Panc1 (cell line): ENCODE measurements around the gene MRM3. TPM values are rescaled to one million over a fixed set of nuclear protein-coding genes. Genes with fewer than 3 reads are reported as not detected.

Experiments used
- ATAC-seq: fragments of 200-7000 bp; cut with Tn5 transposase; 2 replicates; pipeline ENCODE4 v1.9.1; 2020; ENCODE audit warnings: mild to moderate bottlenecking, moderate library complexity
- BruUV-seq: library from RNA; stranded (reverse); fragments of 400-500 nt; replicated peaks from 2 replicates; lab custom pipeline; 2021; lab: Mats Ljungman, UMichigan
- CTCF ChIA-PET: fragments of 300-600 bp; sonication (Branson Sonifier 250); formaldehyde crosslinking; loops from one replicate; lab custom pipeline; 2022; ENCODE audit warnings: antibody characterized with exemption; lab: Charles Lee
- POLR2A ChIA-PET: fragments of 300-600 bp; sonication (Branson Sonifier 250); formaldehyde crosslinking; loops from one replicate; lab custom pipeline; 2022; ENCODE audit warnings: antibody characterized with exemption; lab: Charles Lee
- DNase-seq: peaks from one replicate; pipeline ENCODE4 v3.0.0-alpha.2; 2010; ENCODE audit warnings: low read depth, low spot score
- H3K27ac ChIP-seq: 2 replicates; pipeline ENCODE4 v1.5.1; 2011; ENCODE audit warnings: mild to moderate bottlenecking, low read length, inconsistent platforms
- H3K27me3 ChIP-seq: fragments of 200-500 bp; sonication (Bioruptor generic); 2 replicates; pipeline ENCODE4 v1.6.0; 2014; ENCODE audit warnings: low read length, inconsistent platforms; ENCODE audit not compliant: control insufficient read depth, insufficient read depth
- H3K36me3 ChIP-seq: fragments of 200-500 bp; sonication (Bioruptor generic); 2 replicates; pipeline ENCODE4 v1.5.1; 2014; ENCODE audit warnings: inconsistent platforms, mild to moderate bottlenecking, low read length, moderate library complexity; ENCODE audit not compliant: control insufficient read depth, insufficient read depth
- H3K4me1 ChIP-seq: 2 replicates; pipeline ENCODE4 v1.5.1; 2011; ENCODE audit warnings: inconsistent platforms, mild to moderate bottlenecking, low read length, moderate library complexity; ENCODE audit not compliant: control insufficient read depth, insufficient read depth
- H3K4me3 ChIP-seq, 2 experiments: 2 replicates each; pipeline ENCODE4 v1.5.1; 2011 to 2012; ENCODE audit warnings: low read depth in 2 of 2, low read length in 2 of 2, mild to moderate bottlenecking in 2 of 2, inconsistent platforms in 1 of 2, moderate library complexity in 1 of 2
- H3K9me3 ChIP-seq: fragments of 200-500 bp; sonication (Bioruptor generic); 2 replicates; pipeline ENCODE4 v1.5.1; 2014; ENCODE audit warnings: low read depth, mild to moderate bottlenecking, inconsistent platforms, low read length, moderate library complexity; ENCODE audit not compliant: control insufficient read depth, insufficient read depth
- POLR2AphosphoS5 ChIP-seq: IDR thresholded peaks from 2 replicates; pipeline ENCODE4 v1.6.1; 2012; ENCODE audit warnings: mild to moderate bottlenecking, low read depth, low read length, moderate library complexity
- SIN3A ChIP-seq: IDR thresholded peaks from 2 replicates; pipeline ENCODE4 v1.6.1; 2012; ENCODE audit warnings: low read depth, mild to moderate bottlenecking, low read length, moderate library complexity, borderline replicate concordance; ENCODE audit not compliant: insufficient read depth
- TCF7L2 ChIP-seq: IDR thresholded peaks from 2 replicates; pipeline ENCODE4 v1.6.1; 2011; ENCODE audit warnings: mild to moderate bottlenecking, low read depth, low read length, inconsistent platforms
- in situ Hi-C: cut with HindIII; loops from 2 replicates; pipeline ENCODE4 v1.10.0; 2016; ENCODE audit warnings: low sequenced_read_pairs, low pct_unique_long_range_greater_than_20kb
- intact Hi-C: fragments of 100-400 bp; cut with micrococcal nuclease; formaldehyde crosslinking; loops from one replicate; pipeline ENCODE4 v1.10.0; 2022; ENCODE audit not compliant: unreplicated experiment
- total RNA-seq: library from RNA; stranded (reverse); gene quantifications from one replicate; pipeline ENCODE4 v1.2.1, GENCODE V29; 2021; ENCODE audit not compliant: unreplicated experiment
- TF ChIP-seq, protein P1 (sequence below), 2 experiments: IDR thresholded peaks; 2 replicates each; pipeline ENCODE4 v1.6.1; 2011 to 2012; ENCODE audit warnings: low read depth in 2 of 2, control low read depth in 1 of 2, low read length in 1 of 2, mild to moderate bottlenecking in 1 of 2, moderate library complexity in 1 of 2; ENCODE audit not compliant: insufficient read depth in 1 of 2
- TF ChIP-seq, protein P2 (sequence below): fragments of 450-650 bp; IDR thresholded peaks from 2 replicates; pipeline ENCODE4 v1.5.1; 2017; ENCODE audit warnings: mild to moderate bottlenecking

Gene MRM3
- total RNA-seq, 1 experiment from 2014 or later: 13.4 TPM

DNA sequence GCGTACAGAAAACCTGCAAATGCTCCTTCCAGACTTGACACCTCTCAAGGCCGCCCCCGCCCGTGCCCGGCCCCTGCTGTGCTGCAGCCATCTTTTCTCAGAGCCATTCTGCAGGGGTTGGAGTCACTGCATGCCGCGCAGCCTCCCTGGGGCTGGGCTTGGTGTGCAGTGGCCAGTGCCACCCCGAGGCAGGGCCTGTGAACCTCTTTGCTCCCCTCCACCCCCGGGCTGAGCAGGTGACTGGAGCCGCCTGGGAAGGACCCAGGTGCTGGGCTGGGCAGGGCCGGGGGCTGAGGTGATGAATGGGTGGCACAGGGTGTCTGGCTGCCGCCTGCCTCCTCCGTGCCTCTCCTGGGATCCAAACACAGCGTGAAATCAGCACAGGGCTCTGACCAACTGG is 20.3 kb downstream of the MRM3 start:
- no peak overlapping the region for H3K4me3 ChIP-seq
- no TSS peak for BruUV-seq
- in situ Hi-C loops: no loop called here
- TF ChIP-seq POLR2AphosphoS5: no peak
- TF ChIP-seq, protein P1, sequence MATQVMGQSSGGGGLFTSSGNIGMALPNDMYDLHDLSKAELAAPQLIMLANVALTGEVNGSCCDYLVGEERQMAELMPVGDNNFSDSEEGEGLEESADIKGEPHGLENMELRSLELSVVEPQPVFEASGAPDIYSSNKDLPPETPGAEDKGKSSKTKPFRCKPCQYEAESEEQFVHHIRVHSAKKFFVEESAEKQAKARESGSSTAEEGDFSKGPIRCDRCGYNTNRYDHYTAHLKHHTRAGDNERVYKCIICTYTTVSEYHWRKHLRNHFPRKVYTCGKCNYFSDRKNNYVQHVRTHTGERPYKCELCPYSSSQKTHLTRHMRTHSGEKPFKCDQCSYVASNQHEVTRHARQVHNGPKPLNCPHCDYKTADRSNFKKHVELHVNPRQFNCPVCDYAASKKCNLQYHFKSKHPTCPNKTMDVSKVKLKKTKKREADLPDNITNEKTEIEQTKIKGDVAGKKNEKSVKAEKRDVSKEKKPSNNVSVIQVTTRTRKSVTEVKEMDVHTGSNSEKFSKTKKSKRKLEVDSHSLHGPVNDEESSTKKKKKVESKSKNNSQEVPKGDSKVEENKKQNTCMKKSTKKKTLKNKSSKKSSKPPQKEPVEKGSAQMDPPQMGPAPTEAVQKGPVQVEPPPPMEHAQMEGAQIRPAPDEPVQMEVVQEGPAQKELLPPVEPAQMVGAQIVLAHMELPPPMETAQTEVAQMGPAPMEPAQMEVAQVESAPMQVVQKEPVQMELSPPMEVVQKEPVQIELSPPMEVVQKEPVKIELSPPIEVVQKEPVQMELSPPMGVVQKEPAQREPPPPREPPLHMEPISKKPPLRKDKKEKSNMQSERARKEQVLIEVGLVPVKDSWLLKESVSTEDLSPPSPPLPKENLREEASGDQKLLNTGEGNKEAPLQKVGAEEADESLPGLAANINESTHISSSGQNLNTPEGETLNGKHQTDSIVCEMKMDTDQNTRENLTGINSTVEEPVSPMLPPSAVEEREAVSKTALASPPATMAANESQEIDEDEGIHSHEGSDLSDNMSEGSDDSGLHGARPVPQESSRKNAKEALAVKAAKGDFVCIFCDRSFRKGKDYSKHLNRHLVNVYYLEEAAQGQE (IDR thresholded peaks at IDR 0.05; ENCODE audit: insufficient read depth in 1 of 2, low read depth in 2 of 2, low read length in 1 of 2): no peak
- DNase-seq: no peak
- CTCF ChIA-PET: no interaction called here
- intact Hi-C loops: no loop called here
- POLR2A ChIA-PET: no interaction called here
- no peaks in the 10 kb centered on the region; the same call in 1 of the 2 replicates for H3K36me3 ChIP-seq
- no peaks in the 10 kb centered on the region for H3K9me3 ChIP-seq
- ATAC-seq: no peak
- no peaks in the 10 kb centered on the region; the same call in 1 of the 2 replicates for H3K4me1 ChIP-seq
- no peak overlapping the region for H3K27ac ChIP-seq
- H3K27me3 ChIP-seq: no peaks in the 10 kb centered on the region

DNA sequence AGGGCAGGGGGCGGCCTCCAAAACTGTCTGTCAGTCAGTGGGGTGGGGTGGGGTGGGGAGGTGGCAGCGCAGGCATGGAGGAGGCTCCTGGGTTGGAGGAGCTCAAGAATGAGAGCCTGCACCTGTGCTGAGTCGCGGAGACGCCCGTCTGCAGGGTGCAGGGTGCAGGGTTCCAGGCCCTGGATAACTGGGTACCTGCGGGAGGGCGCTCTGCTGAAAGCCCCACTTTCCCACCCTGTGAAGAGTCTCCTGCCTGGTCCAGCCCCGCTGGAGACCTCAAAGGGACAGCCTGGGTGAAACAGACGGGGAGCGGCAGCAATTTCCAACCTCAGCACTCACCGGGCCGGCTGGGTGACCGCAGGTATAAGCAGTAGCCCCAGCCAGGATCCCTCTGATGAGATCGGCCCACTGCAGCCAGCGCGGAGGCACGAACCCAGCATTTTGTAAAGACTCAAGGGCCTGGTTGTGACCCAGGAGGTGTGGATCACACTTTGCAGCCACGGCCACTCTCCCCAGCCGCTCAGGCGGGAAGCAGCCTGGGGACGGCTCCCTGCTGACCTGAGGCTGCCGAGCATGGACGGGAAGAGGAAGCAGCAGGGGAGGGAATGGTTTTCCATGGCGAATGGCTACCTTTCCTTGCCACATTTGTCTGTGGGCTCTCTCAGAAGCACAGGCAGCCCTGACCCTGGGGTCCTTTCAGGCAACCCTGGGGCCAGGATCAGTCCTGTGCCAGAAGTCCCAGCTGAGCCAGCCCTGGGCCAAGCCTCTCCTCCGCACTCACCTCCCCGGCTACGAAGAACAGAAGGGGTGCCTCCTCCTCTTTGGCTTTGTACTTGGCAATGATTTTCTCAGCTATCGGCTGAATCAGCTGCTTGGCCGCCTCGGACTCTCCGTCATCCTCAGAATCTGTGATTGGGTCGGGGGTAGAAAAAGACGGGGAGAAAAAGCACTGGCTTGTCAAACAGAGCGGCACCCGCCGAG is 21.0 kb downstream of the MRM3 start:
- no TSS peak for BruUV-seq
- H3K9me3 ChIP-seq: no peaks in the 10 kb centered on the region
- ChIA-PET POLR2A (no interaction called here), CTCF (no interaction called here)
- no peak overlapping the region for H3K4me3 ChIP-seq
- no peaks in the 10 kb centered on the region for H3K27me3 ChIP-seq
- intact Hi-C loops (no loop called here), in situ Hi-C loops (no loop called here)
- H3K36me3 ChIP-seq: no peaks in the 10 kb centered on the region; the same call in 1 of the 2 replicates
- TF ChIP-seq, protein P1 (IDR thresholded peaks at IDR 0.05; ENCODE audit: insufficient read depth in 1 of 2, low read depth in 2 of 2, low read length in 1 of 2): no peak
- TF ChIP-seq POLR2AphosphoS5 (no peak), TCF7L2 (no peak), SIN3A (no peak)
- TF ChIP-seq, protein P2, sequence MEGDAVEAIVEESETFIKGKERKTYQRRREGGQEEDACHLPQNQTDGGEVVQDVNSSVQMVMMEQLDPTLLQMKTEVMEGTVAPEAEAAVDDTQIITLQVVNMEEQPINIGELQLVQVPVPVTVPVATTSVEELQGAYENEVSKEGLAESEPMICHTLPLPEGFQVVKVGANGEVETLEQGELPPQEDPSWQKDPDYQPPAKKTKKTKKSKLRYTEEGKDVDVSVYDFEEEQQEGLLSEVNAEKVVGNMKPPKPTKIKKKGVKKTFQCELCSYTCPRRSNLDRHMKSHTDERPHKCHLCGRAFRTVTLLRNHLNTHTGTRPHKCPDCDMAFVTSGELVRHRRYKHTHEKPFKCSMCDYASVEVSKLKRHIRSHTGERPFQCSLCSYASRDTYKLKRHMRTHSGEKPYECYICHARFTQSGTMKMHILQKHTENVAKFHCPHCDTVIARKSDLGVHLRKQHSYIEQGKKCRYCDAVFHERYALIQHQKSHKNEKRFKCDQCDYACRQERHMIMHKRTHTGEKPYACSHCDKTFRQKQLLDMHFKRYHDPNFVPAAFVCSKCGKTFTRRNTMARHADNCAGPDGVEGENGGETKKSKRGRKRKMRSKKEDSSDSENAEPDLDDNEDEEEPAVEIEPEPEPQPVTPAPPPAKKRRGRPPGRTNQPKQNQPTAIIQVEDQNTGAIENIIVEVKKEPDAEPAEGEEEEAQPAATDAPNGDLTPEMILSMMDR: no peak
- no peaks in the 10 kb centered on the region; the same call in 1 of the 2 replicates for H3K4me1 ChIP-seq
- ATAC-seq (no peak), DNase-seq (no peak)
- no peak overlapping the region for H3K27ac ChIP-seq
